ENCODE data around the gene NPAS3.

NPAS3 gene

DNA sequence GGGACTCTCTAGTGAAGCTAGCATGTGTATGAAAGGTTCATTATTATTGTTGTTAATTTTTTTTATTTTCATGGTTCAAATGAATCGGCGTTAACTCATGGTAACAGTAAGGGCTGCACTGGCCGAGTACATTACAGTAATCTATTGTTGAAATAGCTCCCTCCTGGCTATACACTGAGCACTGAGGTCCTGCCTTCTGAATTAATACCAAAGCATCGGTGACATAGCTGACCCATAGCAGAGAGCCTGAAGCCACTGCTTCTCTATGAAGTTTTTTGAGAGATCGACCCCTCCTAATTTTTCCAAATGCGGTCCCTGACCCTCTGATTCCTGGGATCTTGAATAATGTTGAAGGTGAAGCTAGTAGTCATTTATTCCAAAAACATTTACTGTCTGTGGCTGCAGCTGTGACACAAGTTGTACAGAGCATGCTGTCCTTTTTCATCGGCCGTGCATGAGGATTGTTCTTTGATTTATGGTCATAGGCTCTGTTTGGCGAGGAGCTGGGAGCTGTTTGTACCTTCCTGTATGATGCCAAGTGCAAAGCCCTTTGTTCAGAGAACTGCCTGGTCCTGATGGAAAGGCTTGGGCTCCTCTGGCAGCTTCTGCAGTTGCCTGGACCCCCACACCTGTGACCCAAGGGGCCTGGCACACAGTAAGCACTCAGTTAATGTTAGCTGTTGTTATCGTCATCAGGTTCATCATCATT, 525.7 kb downstream of the NPAS3 start:
- TF ChIP-seq EZH2 (IDR thresholded peaks at IDR 0.05; ENCODE audit: borderline replicate concordance, low read depth, low read length, severe bottlenecking) = no peak
- TF ChIP-seq, protein P1, sequence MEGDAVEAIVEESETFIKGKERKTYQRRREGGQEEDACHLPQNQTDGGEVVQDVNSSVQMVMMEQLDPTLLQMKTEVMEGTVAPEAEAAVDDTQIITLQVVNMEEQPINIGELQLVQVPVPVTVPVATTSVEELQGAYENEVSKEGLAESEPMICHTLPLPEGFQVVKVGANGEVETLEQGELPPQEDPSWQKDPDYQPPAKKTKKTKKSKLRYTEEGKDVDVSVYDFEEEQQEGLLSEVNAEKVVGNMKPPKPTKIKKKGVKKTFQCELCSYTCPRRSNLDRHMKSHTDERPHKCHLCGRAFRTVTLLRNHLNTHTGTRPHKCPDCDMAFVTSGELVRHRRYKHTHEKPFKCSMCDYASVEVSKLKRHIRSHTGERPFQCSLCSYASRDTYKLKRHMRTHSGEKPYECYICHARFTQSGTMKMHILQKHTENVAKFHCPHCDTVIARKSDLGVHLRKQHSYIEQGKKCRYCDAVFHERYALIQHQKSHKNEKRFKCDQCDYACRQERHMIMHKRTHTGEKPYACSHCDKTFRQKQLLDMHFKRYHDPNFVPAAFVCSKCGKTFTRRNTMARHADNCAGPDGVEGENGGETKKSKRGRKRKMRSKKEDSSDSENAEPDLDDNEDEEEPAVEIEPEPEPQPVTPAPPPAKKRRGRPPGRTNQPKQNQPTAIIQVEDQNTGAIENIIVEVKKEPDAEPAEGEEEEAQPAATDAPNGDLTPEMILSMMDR (IDR thresholded peaks at IDR 0.05; ENCODE audit: borderline replicate concordance, extremely low read depth, low read length, poor library complexity, severe bottlenecking) = no peak
- H3K9ac ChIP-seq (ENCODE audit: low read depth, low read length) = no peak overlapping the region
- H3K4me3 ChIP-seq (ENCODE audit: low read depth in 1 of 2, low read length in 2 of 2) = no peak overlapping the region
- H4K20me1 ChIP-seq (ENCODE audit: insufficient read depth, low read length) = no peaks in the 10 kb centered on the region
- no peaks in the 10 kb centered on the region for H3K36me3 ChIP-seq (ENCODE audit: insufficient read depth, low read length)
- ATAC-seq (ENCODE audit: insufficient read depth, low read depth) (no peak), DNase-seq (no peak)
- no peaks in the 10 kb centered on the region for H3K9me3 ChIP-seq (ENCODE audit: insufficient read depth, low read length, severe bottlenecking)
- no peaks in the 10 kb centered on the region for H3K27me3 ChIP-seq (ENCODE audit: insufficient read depth, low read length, poor library complexity)
- no peak overlapping the region for H2AFZ ChIP-seq (ENCODE audit: low read depth, low read length)
- no peak overlapping the region for H3K27ac ChIP-seq (ENCODE audit: low read length)
- no peaks in the 10 kb centered on the region for H3K79me2 ChIP-seq (ENCODE audit: insufficient read depth, low read length)
- no peaks in the 10 kb centered on the region for H3K4me1 ChIP-seq (ENCODE audit: insufficient read depth, low read length)
- H3K4me2 ChIP-seq (ENCODE audit: insufficient read depth, low read length) = no peak overlapping the region

DNA sequence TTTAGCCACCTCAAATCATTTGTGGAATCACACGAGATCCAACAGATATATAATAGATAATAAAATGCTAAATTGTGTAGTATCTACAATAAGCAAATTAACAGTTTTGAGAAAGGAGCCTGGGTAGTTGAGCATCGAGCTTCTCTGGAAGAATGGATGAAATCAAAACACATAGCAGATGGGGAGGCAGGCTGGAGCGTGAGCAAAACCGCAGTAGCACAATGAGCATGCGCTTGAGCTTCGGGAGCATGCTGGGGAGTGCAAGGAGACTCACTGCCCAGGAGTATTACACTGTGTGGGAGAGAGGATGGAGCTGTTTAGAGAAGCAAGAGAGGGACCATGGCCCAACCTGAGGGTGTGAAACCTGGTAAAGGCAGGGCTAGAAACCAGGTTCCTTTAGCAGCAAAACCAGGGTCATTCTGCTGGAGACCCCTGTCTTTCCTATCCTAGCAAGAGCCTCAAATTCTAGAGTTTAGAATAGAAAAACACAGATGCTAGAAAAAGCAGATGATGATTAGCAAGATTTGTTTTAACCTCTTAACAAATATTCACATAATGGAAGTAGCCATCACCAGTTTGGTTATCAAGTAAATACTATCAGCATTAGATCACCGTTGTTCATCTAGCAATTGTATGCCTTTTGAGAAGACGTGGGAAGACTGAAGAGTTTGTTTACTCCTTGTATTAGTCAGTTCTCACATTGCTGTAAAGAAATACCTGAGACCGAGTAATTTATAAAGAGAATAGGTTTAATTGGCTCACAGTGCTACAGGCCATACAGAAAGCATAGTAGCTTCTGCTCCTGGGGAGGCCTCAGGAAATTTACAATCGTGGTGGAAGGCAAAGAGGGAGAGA, 527.4 kb downstream of the NPAS3 start:
- Histone ChIP-seq H3K27me3 (ENCODE audit: insufficient read depth, low read length, poor library complexity) (no peaks in the 10 kb centered on the region), H3K9ac (ENCODE audit: low read depth, low read length) (no peak overlapping the region), H3K27ac (ENCODE audit: low read length) (no peak overlapping the region), H3K36me3 (ENCODE audit: insufficient read depth, low read length) (no peaks in the 10 kb centered on the region), H3K4me2 (ENCODE audit: insufficient read depth, low read length) (no peak overlapping the region), H3K9me3 (ENCODE audit: insufficient read depth, low read length, severe bottlenecking) (no peaks in the 10 kb centered on the region), H3K4me3 (ENCODE audit: low read depth in 1 of 2, low read length in 2 of 2) (no peak overlapping the region), H2AFZ (ENCODE audit: low read depth, low read length) (no peak overlapping the region), H3K4me1 (ENCODE audit: insufficient read depth, low read length) (no peaks in the 10 kb centered on the region), H4K20me1 (ENCODE audit: insufficient read depth, low read length) (no peaks in the 10 kb centered on the region), H3K79me2 (ENCODE audit: insufficient read depth, low read length) (no peaks in the 10 kb centered on the region)
- no peak for ATAC-seq (ENCODE audit: insufficient read depth, low read depth)
- no peak for DNase-seq
- no peak for TF ChIP-seq EZH2 (IDR thresholded peaks at IDR 0.05; ENCODE audit: borderline replicate concordance, low read depth, low read length, severe bottlenecking)
- TF ChIP-seq, protein P1 (IDR thresholded peaks at IDR 0.05; ENCODE audit: borderline replicate concordance, extremely low read depth, low read length, poor library complexity, severe bottlenecking) = no peak

DNA sequence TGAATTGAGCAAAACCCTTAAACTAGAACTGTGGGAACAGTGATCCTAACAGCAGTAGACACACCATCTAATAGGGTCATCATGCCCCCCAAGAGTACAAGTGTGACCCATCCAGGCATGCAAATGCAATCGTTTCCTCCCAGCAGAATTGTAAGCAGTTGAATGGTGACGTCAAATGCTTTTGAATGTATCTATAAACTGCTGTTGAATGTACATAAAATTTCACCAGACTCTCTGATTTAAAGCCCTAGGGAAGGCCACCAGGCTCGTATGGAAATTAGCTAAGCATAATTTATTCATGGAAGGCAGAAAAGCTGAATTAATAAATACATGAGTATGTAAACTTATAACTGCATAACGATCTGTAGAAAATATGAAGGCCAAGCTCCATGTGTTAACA, 529.3 kb downstream of the NPAS3 start:
- Histone ChIP-seq H3K36me3 (ENCODE audit: insufficient read depth, low read length) (no peaks in the 10 kb centered on the region), H3K79me2 (ENCODE audit: insufficient read depth, low read length) (no peaks in the 10 kb centered on the region), H4K20me1 (ENCODE audit: insufficient read depth, low read length) (no peaks in the 10 kb centered on the region), H2AFZ (ENCODE audit: low read depth, low read length) (no peak overlapping the region), H3K9me3 (ENCODE audit: insufficient read depth, low read length, severe bottlenecking) (no peaks in the 10 kb centered on the region), H3K4me2 (ENCODE audit: insufficient read depth, low read length) (no peak overlapping the region), H3K9ac (ENCODE audit: low read depth, low read length) (no peak overlapping the region), H3K27ac (ENCODE audit: low read length) (no peak overlapping the region), H3K4me3 (ENCODE audit: low read depth in 1 of 2, low read length in 2 of 2) (no peak overlapping the region), H3K4me1 (ENCODE audit: insufficient read depth, low read length) (no peaks in the 10 kb centered on the region), H3K27me3 (ENCODE audit: insufficient read depth, low read length, poor library complexity) (no peaks in the 10 kb centered on the region)
- no peak for TF ChIP-seq EZH2 (IDR thresholded peaks at IDR 0.05; ENCODE audit: borderline replicate concordance, low read depth, low read length, severe bottlenecking)
- TF ChIP-seq, protein P1 (IDR thresholded peaks at IDR 0.05; ENCODE audit: borderline replicate concordance, extremely low read depth, low read length, poor library complexity, severe bottlenecking) = no peak
- DNase-seq (no peak), ATAC-seq (ENCODE audit: insufficient read depth, low read depth) (no peak)

Measured in DND-41 (cell line).